HG03060 (cell line): ENCODE results near the gene TNS3.
"Not testable (repeated sequence)": the region's sequence is repeated elsewhere in the genome, so short reads cannot be mapped to it uniquely, and the experiment has no call there.

ENCODE experiments used
- ATAC-seq: cut with Tn5 transposase; IDR thresholded peaks from one replicate; pipeline ENCODE4 v1.9.1; 2021; ENCODE audit warnings: low read depth, moderate number of reproducible peaks; ENCODE audit not compliant: unreplicated experiment

TNS3 gene

GRCh38 chr7:47544416-47544815 lies 37.5 kb downstream of the TNS3 start:
- ATAC-seq: no peak

GRCh38 chr7:47543714-47544113 lies 38.2 kb downstream of the TNS3 start:
- no peak for ATAC-seq

- ATAC-seq: no peak
These were observed 38.9 kb downstream of the TNS3 start for GRCh38 chr7:47543056-47543455.

- no peak for ATAC-seq
These were observed 39.9 kb downstream of the TNS3 start for GRCh38 chr7:47542051-47542450.

GRCh38 chr7:47541485-47541884 lies 40.4 kb downstream of the TNS3 start:
- not testable (repeated sequence) for ATAC-seq

GRCh38 chr7:47540387-47541350 lies 41.2 kb downstream of the TNS3 start:
- ATAC-seq: no peak

- ATAC-seq: no peak
These were observed 41.9 kb downstream of the TNS3 start for GRCh38 chr7:47540053-47540386.

- no peak for ATAC-seq
These were observed 42.4 kb downstream of the TNS3 start for GRCh38 chr7:47539398-47540052.

- ATAC-seq: no peak
These were observed 43.0 kb downstream of the TNS3 start for GRCh38 chr7:47538846-47539311.

GRCh38 chr7:47537716-47538675 lies 43.9 kb downstream of the TNS3 start:
- no peak for ATAC-seq

- no peak for ATAC-seq
These were observed 45.0 kb downstream of the TNS3 start for GRCh38 chr7:47536661-47537611.

- ATAC-seq: no peak
These were observed 45.9 kb downstream of the TNS3 start for GRCh38 chr7:47535704-47536628.

- ATAC-seq: no peak
These were observed 46.7 kb downstream of the TNS3 start for GRCh38 chr7:47535035-47535703.

GRCh38 chr7:47534322-47535034 lies 47.4 kb downstream of the TNS3 start:
- ATAC-seq: no peak

GRCh38 chr7:47531584-47532492 lies 50.1 kb downstream of the TNS3 start:
- no peak for ATAC-seq

GRCh38 chr7:47529826-47530555 lies 51.9 kb downstream of the TNS3 start:
- no peak for ATAC-seq
